Stimulated activated CD4-positive, alpha-beta T cell treated with anti-CD3 and anti-CD28 coated beads, TNF-alpha, amount 100 ng/mL, for 24 hours (primary cell): Measurements from ENCODE around the gene SPEG.

Experiments
- DNase-seq, 3 experiments: peaks; one replicate each; pipeline ENCODE4 v3.0.0-alpha.2; 2020; ENCODE audit warnings: low read depth in 3 of 3

Gene SPEG

DNA sequence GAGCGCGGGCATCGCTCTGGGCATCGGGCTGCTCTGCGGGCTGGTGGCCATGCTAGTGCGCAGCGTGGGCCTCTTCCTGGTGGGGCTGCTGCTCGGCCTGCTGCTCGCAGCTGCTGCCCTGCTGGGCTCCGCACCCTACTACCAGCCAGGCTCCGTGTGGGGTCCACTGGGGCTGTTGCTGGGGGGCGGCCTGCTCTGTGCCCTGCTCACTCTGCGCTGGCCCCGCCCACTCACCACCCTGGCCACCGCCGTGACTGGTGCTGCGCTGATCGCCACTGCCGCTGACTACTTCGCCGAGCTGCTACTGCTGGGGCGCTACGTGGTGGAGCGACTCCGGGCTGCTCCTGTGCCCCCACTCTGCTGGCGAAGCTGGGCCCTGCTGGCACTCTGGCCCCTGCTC, 113.0 kb downstream of the SPEG start:
- no peak for DNase-seq
